ENCODE measurements around the gene HIPK3. TPM values are rescaled to one million over a fixed set of nuclear protein-coding genes. Genes with fewer than 3 reads are reported as not detected.

Gene HIPK3
- polyA plus RNA-seq, 1 donor from 2014 or later: 25.5 TPM

DNA sequence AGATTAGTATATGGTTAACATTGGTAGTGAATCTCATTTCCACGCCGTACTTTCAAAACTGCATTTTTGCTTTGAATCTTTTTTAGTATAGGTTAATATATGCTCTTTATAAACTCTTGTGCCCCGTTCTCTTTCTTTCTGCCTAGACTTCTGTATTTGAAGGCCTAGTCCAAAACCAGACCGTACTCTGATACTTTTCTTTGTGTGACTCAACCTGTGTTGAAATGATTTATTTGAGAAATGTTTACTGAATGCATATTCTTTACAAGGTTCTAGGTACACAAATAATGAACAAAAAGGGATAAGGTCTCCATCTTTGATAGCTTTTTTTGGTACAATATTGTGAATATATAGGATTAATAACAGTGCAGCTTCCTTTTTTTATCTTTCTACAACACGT lies 68.3 kb downstream of the HIPK3 start:
- Histone ChIP-seq H4K20me1 (ENCODE audit: insufficient read depth) (no peaks in the 10 kb centered on the region), H3K36me3 (ENCODE audit: insufficient read depth, low read length) (no peaks in the 10 kb centered on the region), H3K79me2 (replicated peaks; ENCODE audit: insufficient read depth, low read length) (peaks cover 16% of the 10 kb centered on the region), H3F3A (ENCODE audit: insufficient read depth, low read length, poor library complexity, severe bottlenecking) (no peaks in the 10 kb centered on the region), H3K9ac (ENCODE audit: low read length) (no peak overlapping the region), H3K27ac (ENCODE audit: low read length) (no peak overlapping the region), H3K9me3 (ENCODE audit: low read length) (no peaks in the 10 kb centered on the region), H3K9me2 (ENCODE audit: insufficient read depth, low read length) (no peaks in the 10 kb centered on the region), H3K27me3 (ENCODE audit: insufficient read depth, low read depth, low read length) (no peaks in the 10 kb centered on the region), H2AFZ (ENCODE audit: low read depth, low read length) (no peak overlapping the region), H3K4me2 (ENCODE audit: low read length) (no peak overlapping the region), H3K4me3 (ENCODE audit: low read length) (no peak overlapping the region)
- TF ChIP-seq MXI1 (conservative IDR thresholded peaks at IDR 0.05; ENCODE audit: poor library complexity, severe bottlenecking) (no peak), EP300 (conservative IDR thresholded peaks at IDR 0.05; ENCODE audit: poor library complexity, severe bottlenecking) (no peak), TAF1 (IDR thresholded peaks at IDR 0.05; ENCODE audit: low read depth) (no peak), SMC3 (conservative IDR thresholded peaks at IDR 0.05; ENCODE audit: poor library complexity) (no peak), RAD21 (conservative IDR thresholded peaks at IDR 0.05) (no peak), EZH2 (IDR thresholded peaks at IDR 0.05; ENCODE audit: borderline replicate concordance, insufficient read depth, low read length, poor library complexity, severe bottlenecking) (no peak), POLR2AphosphoS5 (IDR thresholded peaks at IDR 0.05) (no peak)
- TF ChIP-seq, protein P1, sequence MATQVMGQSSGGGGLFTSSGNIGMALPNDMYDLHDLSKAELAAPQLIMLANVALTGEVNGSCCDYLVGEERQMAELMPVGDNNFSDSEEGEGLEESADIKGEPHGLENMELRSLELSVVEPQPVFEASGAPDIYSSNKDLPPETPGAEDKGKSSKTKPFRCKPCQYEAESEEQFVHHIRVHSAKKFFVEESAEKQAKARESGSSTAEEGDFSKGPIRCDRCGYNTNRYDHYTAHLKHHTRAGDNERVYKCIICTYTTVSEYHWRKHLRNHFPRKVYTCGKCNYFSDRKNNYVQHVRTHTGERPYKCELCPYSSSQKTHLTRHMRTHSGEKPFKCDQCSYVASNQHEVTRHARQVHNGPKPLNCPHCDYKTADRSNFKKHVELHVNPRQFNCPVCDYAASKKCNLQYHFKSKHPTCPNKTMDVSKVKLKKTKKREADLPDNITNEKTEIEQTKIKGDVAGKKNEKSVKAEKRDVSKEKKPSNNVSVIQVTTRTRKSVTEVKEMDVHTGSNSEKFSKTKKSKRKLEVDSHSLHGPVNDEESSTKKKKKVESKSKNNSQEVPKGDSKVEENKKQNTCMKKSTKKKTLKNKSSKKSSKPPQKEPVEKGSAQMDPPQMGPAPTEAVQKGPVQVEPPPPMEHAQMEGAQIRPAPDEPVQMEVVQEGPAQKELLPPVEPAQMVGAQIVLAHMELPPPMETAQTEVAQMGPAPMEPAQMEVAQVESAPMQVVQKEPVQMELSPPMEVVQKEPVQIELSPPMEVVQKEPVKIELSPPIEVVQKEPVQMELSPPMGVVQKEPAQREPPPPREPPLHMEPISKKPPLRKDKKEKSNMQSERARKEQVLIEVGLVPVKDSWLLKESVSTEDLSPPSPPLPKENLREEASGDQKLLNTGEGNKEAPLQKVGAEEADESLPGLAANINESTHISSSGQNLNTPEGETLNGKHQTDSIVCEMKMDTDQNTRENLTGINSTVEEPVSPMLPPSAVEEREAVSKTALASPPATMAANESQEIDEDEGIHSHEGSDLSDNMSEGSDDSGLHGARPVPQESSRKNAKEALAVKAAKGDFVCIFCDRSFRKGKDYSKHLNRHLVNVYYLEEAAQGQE (IDR thresholded peaks at IDR 0.05; ENCODE audit: borderline replicate concordance): no peak
- TF ChIP-seq, protein P2, sequence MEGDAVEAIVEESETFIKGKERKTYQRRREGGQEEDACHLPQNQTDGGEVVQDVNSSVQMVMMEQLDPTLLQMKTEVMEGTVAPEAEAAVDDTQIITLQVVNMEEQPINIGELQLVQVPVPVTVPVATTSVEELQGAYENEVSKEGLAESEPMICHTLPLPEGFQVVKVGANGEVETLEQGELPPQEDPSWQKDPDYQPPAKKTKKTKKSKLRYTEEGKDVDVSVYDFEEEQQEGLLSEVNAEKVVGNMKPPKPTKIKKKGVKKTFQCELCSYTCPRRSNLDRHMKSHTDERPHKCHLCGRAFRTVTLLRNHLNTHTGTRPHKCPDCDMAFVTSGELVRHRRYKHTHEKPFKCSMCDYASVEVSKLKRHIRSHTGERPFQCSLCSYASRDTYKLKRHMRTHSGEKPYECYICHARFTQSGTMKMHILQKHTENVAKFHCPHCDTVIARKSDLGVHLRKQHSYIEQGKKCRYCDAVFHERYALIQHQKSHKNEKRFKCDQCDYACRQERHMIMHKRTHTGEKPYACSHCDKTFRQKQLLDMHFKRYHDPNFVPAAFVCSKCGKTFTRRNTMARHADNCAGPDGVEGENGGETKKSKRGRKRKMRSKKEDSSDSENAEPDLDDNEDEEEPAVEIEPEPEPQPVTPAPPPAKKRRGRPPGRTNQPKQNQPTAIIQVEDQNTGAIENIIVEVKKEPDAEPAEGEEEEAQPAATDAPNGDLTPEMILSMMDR (IDR thresholded peaks at IDR 0.05; ENCODE audit: poor library complexity, severe bottlenecking): no peak

DNA sequence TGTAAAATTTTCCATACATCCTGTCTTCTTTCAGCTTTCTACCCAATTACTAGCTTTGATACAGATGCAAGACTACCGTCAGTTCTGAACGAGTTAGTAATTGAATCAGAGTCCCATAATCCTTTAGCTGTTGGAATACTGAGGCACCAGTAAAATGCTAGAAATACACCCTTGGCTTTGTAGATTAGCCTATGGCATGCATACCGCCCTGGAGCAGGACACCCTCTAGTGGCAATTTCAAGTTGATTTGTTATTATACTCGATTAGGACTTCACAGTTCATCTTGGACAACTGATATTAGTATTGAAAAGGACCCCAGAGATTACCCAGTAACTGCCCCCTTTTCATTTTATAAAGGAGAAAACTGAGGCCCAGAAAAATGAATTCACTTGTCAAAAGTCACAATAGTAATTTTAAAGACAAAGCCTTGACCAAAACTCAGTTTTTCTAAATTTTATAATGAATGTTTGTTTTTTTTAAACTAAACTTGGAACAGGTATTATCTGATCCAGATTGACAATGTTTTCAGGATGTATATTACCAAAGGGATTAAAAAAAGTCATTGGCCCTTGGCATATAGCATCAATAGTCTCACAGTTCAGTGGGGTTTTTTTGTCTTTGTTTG lies 72.6 kb downstream of the HIPK3 start:
- Histone ChIP-seq H3K9me3 (ENCODE audit: low read length) (no peaks in the 10 kb centered on the region), H2AFZ (ENCODE audit: low read depth, low read length) (no peak overlapping the region), H3F3A (ENCODE audit: insufficient read depth, low read length, poor library complexity, severe bottlenecking) (no peaks in the 10 kb centered on the region), H3K9ac (ENCODE audit: low read length) (no peak overlapping the region), H3K27ac (ENCODE audit: low read length) (no peak overlapping the region), H4K20me1 (ENCODE audit: insufficient read depth) (no peaks in the 10 kb centered on the region), H3K9me2 (ENCODE audit: insufficient read depth, low read length) (no peaks in the 10 kb centered on the region), H3K79me2 (replicated peaks; ENCODE audit: insufficient read depth, low read length) (peaks cover 11% of the 10 kb centered on the region), H3K27me3 (ENCODE audit: insufficient read depth, low read depth, low read length) (no peaks in the 10 kb centered on the region), H3K4me2 (ENCODE audit: low read length) (no peak overlapping the region), H3K36me3 (ENCODE audit: insufficient read depth, low read length) (no peaks in the 10 kb centered on the region), H3K4me3 (ENCODE audit: low read length) (no peak overlapping the region)
- TF ChIP-seq TAF1 (IDR thresholded peaks at IDR 0.05; ENCODE audit: low read depth): no peak
- TF ChIP-seq RAD21 (conservative IDR thresholded peaks at IDR 0.05): peak; percentile 65
- TF ChIP-seq, protein P1 (IDR thresholded peaks at IDR 0.05; ENCODE audit: borderline replicate concordance): no peak
- TF ChIP-seq MXI1 (conservative IDR thresholded peaks at IDR 0.05; ENCODE audit: poor library complexity, severe bottlenecking): no peak
- peak; percentile 59 for TF ChIP-seq SMC3 (conservative IDR thresholded peaks at IDR 0.05; ENCODE audit: poor library complexity)
- TF ChIP-seq EP300 (conservative IDR thresholded peaks at IDR 0.05; ENCODE audit: poor library complexity, severe bottlenecking): no peak
- TF ChIP-seq POLR2AphosphoS5 (IDR thresholded peaks at IDR 0.05): no peak
- TF ChIP-seq EZH2 (IDR thresholded peaks at IDR 0.05; ENCODE audit: borderline replicate concordance, insufficient read depth, low read length, poor library complexity, severe bottlenecking): no peak
- TF ChIP-seq, protein P2 (IDR thresholded peaks at IDR 0.05; ENCODE audit: poor library complexity, severe bottlenecking): peak; percentile 60

Data from neural cell (in vitro differentiated cells).